ENCODE measurements around the gene DYRK4. TPM values are rescaled to one million over a fixed set of nuclear protein-coding genes. Genes with fewer than 3 reads are reported as not detected.

DYRK4 gene
- total RNA-seq, 3 donors from 2014 or later (not counting 1 experiment from before 2014, with no cell fraction given), result 11.3 to 15.3 (median 14.2) TPM

- no peak for TF ChIP-seq CTCF (IDR thresholded peaks at IDR 0.05)
- 77% methylated on average over 2 of the region's 3 CpGs for WGBS (ENCODE audit: insufficient coverage)
- Histone ChIP-seq H3K27ac (ENCODE audit: low read length) (no peak overlapping the region), H3K36me3 (ENCODE audit: control insufficient read depth, insufficient read depth, low read length) (no peaks in the 10 kb centered on the region), H3K4me3 (ENCODE audit: low read length) (no peak overlapping the region), H3K27me3 (ENCODE audit: control insufficient read depth, insufficient read depth, low read length) (no peaks in the 10 kb centered on the region), H3K9me3 (ENCODE audit: control insufficient read depth, insufficient read depth, low read length) (no peaks in the 10 kb centered on the region), H3K4me1 (ENCODE audit: control insufficient read depth, insufficient read depth, low read length) (no peaks in the 10 kb centered on the region)
- no peak overlapping the region for H3K27ac Mint-ChIP-seq
- no peak for ATAC-seq
- H3K4me1 Mint-ChIP-seq, result no peaks in the 10 kb centered on the region
- no peak for DNase-seq
- H3K4me3 Mint-ChIP-seq, result no peak overlapping the region
- peaks cover 0 to 2% of the 10 kb centered on the region in 2 donors for H3K9me3 Mint-ChIP-seq
- no peaks in the 10 kb centered on the region for H3K36me3 Mint-ChIP-seq
- H3K27me3 Mint-ChIP-seq (ENCODE audit: low read depth in 2 of 2), result peaks cover 7 to 14% of the 10 kb centered on the region in 2 donors
- intact Hi-C loops (cut with micrococcal nuclease), result no loop called here
Observed at GRCh38 chr12:4621511-4621910, 59.5 kb downstream of the DYRK4 start.

- Histone ChIP-seq H3K27ac (ENCODE audit: low read length) (no peak overlapping the region), H3K36me3 (ENCODE audit: control insufficient read depth, insufficient read depth, low read length) (no peaks in the 10 kb centered on the region), H3K27me3 (ENCODE audit: control insufficient read depth, insufficient read depth, low read length) (no peaks in the 10 kb centered on the region), H3K4me3 (ENCODE audit: low read length) (no peak overlapping the region), H3K9me3 (ENCODE audit: control insufficient read depth, insufficient read depth, low read length) (no peaks in the 10 kb centered on the region), H3K4me1 (ENCODE audit: control insufficient read depth, insufficient read depth, low read length) (no peaks in the 10 kb centered on the region)
- Mint-ChIP-seq H3K27me3 (ENCODE audit: low read depth in 2 of 2) (peaks cover 10 to 37% of the 10 kb centered on the region in 2 donors), H3K36me3 (no peaks in the 10 kb centered on the region), H3K4me1 (no peaks in the 10 kb centered on the region), H3K27ac (no peak overlapping the region), H3K9me3 (peaks cover 0 to 2% of the 10 kb centered on the region in 2 donors), H3K4me3 (no peak overlapping the region)
- DNase-seq (no peak), ATAC-seq (no peak)
- 89% methylated on average over 5 of the region's 5 CpGs for WGBS (ENCODE audit: insufficient coverage)
- intact Hi-C loops (cut with micrococcal nuclease), result no loop called here
- TF ChIP-seq CTCF (IDR thresholded peaks at IDR 0.05), result no peak
Observed at GRCh38 chr12:4626543-4626942, 64.5 kb downstream of the DYRK4 start.

DNA sequence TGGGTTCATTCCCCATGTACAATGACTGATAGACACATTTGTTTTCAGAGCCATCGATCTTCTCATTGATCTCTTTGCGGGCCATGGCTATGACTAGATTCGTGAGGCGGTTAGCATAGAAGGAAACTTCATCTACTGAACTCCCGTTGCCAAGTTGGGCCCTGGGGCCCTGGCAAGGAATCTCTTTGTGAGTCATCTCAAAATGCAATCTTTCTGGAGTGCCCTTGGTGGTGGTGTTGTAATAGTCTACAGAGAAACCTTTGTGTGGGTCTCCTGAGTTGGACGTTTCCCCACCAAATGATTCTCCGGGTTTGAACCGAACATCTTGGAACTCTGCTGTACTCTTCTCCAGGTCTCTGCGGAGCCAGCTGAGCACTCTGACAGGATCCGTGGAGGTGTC, 66.4 kb downstream of the DYRK4 start:
- H3K27me3 Mint-ChIP-seq (ENCODE audit: low read depth in 2 of 2), result peaks cover 7 to 41% of the 10 kb centered on the region in 2 donors
- no peaks in the 10 kb centered on the region for H3K4me1 Mint-ChIP-seq
- Histone ChIP-seq H3K27ac (ENCODE audit: low read length) (no peak overlapping the region), H3K9me3 (ENCODE audit: control insufficient read depth, insufficient read depth, low read length) (no peaks in the 10 kb centered on the region), H3K36me3 (ENCODE audit: control insufficient read depth, insufficient read depth, low read length) (no peaks in the 10 kb centered on the region), H3K4me1 (ENCODE audit: control insufficient read depth, insufficient read depth, low read length) (no peaks in the 10 kb centered on the region), H3K27me3 (ENCODE audit: control insufficient read depth, insufficient read depth, low read length) (no peaks in the 10 kb centered on the region), H3K4me3 (ENCODE audit: low read length) (no peak overlapping the region)
- no peaks in the 10 kb centered on the region for H3K9me3 Mint-ChIP-seq
- H3K36me3 Mint-ChIP-seq, result no peaks in the 10 kb centered on the region
- no peak overlapping the region for H3K27ac Mint-ChIP-seq
- intact Hi-C loops (cut with micrococcal nuclease), result no loop called here
- H3K4me3 Mint-ChIP-seq, result no peak overlapping the region
- DNase-seq (no peak), ATAC-seq (no peak)
- 93% methylated on average over 10 of the region's 10 CpGs for WGBS (ENCODE audit: insufficient coverage)
- TF ChIP-seq CTCF (IDR thresholded peaks at IDR 0.05), result no peak

GRCh38 chr12:4630262-4630661, 68.3 kb downstream of the DYRK4 start:
- no peak for TF ChIP-seq CTCF (IDR thresholded peaks at IDR 0.05)
- Histone ChIP-seq H3K36me3 (ENCODE audit: control insufficient read depth, insufficient read depth, low read length) (no peaks in the 10 kb centered on the region), H3K4me1 (ENCODE audit: control insufficient read depth, insufficient read depth, low read length) (no peaks in the 10 kb centered on the region), H3K27me3 (ENCODE audit: control insufficient read depth, insufficient read depth, low read length) (no peaks in the 10 kb centered on the region), H3K9me3 (ENCODE audit: control insufficient read depth, insufficient read depth, low read length) (no peaks in the 10 kb centered on the region), H3K4me3 (ENCODE audit: low read length) (no peak overlapping the region), H3K27ac (ENCODE audit: low read length) (no peak overlapping the region)
- Mint-ChIP-seq H3K4me1 (no peaks in the 10 kb centered on the region), H3K36me3 (no peaks in the 10 kb centered on the region), H3K27ac (no peak overlapping the region), H3K9me3 (no peaks in the 10 kb centered on the region), H3K4me3 (no peak overlapping the region), H3K27me3 (ENCODE audit: low read depth in 2 of 2) (peaks cover 8 to 38% of the 10 kb centered on the region in 2 donors)
- no peak for DNase-seq
- intact Hi-C loops (cut with micrococcal nuclease), result no loop called here
- 90% methylated on average over 5 of the region's 5 CpGs for WGBS (ENCODE audit: insufficient coverage)
- no peak for ATAC-seq
